NB4 (cell line): ENCODE measurements around the gene SUPV3L1.

Source experiments
- POLR2A ChIP-seq: IDR thresholded peaks from 2 replicates; pipeline ENCODE4 v1.6.1; 2011; ENCODE audit warnings: mild to moderate bottlenecking; ENCODE audit not compliant: insufficient read length; ENCODE audit errors: extremely low read depth
- TF ChIP-seq, protein P1 (sequence below): IDR thresholded peaks from one replicate; pipeline ENCODE4 v1.5.1; 2012; ENCODE audit warnings: low read depth, low read length
- TF ChIP-seq, protein P2 (sequence below): IDR thresholded peaks from 2 replicates; pipeline ENCODE4 v1.6.1; 2011; ENCODE audit warnings: low read depth, low read length

DNA sequence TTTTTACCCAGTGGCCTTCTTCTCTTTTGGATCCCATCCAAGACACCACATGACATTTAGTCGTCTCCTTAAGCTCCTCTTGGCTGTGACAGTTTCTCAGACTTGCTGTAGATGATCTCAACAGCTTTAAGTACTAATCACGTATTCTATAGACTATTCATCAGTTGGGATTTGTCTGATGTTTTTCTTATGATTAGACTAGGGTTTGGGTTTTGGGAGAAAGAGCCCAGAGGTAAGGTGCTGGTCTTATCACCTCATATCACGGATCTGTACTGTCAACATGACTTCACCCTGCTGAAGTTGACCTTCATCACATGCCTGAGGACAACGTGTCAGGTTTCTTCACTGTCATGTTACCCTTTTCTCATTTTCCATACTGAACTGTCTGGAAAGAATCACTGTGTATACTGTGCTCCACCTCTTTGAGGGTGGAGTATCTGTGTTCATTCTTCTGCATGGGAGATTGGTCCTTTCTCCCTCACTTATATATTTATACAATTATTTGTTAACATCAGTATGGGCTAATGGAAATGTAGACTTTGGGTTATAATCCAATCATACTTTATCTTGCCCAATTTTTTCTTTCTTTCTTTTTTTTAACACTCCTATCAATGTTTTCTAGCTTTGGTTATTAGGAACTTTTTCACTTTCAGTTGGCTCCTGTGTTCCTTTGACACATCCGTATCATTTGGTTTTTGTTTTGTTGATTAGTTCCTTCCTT lies 33.7 kb downstream of the SUPV3L1 start:
- TF ChIP-seq, protein P1, sequence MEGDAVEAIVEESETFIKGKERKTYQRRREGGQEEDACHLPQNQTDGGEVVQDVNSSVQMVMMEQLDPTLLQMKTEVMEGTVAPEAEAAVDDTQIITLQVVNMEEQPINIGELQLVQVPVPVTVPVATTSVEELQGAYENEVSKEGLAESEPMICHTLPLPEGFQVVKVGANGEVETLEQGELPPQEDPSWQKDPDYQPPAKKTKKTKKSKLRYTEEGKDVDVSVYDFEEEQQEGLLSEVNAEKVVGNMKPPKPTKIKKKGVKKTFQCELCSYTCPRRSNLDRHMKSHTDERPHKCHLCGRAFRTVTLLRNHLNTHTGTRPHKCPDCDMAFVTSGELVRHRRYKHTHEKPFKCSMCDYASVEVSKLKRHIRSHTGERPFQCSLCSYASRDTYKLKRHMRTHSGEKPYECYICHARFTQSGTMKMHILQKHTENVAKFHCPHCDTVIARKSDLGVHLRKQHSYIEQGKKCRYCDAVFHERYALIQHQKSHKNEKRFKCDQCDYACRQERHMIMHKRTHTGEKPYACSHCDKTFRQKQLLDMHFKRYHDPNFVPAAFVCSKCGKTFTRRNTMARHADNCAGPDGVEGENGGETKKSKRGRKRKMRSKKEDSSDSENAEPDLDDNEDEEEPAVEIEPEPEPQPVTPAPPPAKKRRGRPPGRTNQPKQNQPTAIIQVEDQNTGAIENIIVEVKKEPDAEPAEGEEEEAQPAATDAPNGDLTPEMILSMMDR: no peak
- no peak for TF ChIP-seq POLR2A
- TF ChIP-seq, protein P2, sequence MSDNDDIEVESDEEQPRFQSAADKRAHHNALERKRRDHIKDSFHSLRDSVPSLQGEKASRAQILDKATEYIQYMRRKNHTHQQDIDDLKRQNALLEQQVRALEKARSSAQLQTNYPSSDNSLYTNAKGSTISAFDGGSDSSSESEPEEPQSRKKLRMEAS: no peak
